Stimulated activated CD8-positive, alpha-beta memory T cell treated with anti-CD3 and anti-CD28 coated beads, Interleukin-12 subunit alpha, Interleukin-12 subunit beta, amount 100 ng/mL, for 24 hours (primary cell): Measurements from ENCODE around the gene MPG.
A peak's percentile ranks its signal among the peaks of the same experiment; 100 is the strongest.
"Not testable (repeated sequence)": the region's sequence is repeated elsewhere in the genome, so short reads cannot be mapped to it uniquely, and the experiment has no call there.

ENCODE experiments used
- DNase-seq: peaks from one replicate; pipeline ENCODE4 v3.0.0-alpha.2; 2020; ENCODE audit errors: extremely low read depth

The MPG gene

GRCh38 chr16:112153-112840 lies 34.3 kb downstream of the MPG start:
- no peak for DNase-seq

- no peak for DNase-seq
Measured at GRCh38 chr16:114327-114726, 36.3 kb downstream of the MPG start.

DNA sequence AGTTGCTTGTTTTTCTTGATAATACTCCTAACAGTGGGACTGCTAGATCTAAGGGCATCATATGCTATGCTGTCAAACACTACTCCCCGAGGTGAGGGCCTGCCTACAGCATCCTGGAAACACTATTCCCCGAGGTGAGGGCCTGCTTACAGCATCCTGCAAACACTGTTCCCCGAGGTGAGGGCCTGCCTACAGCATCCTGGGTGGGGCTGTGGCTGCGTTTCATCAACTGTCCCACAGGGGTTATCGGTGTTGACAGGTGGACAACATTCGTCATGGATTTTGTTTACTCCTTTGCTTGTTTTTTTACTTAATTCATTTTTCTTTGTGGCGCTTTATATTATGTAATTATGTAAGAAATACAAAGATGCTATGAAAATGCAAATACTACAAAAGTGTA lies 38.0 kb downstream of the MPG start:
- DNase-seq: no peak

GRCh38 chr16:117379-118365 lies 39.6 kb downstream of the MPG start:
- peak; percentile 40 for DNase-seq

- DNase-seq: no peak
Measured at GRCh38 chr16:118857-119256, 40.8 kb downstream of the MPG start.

DNA sequence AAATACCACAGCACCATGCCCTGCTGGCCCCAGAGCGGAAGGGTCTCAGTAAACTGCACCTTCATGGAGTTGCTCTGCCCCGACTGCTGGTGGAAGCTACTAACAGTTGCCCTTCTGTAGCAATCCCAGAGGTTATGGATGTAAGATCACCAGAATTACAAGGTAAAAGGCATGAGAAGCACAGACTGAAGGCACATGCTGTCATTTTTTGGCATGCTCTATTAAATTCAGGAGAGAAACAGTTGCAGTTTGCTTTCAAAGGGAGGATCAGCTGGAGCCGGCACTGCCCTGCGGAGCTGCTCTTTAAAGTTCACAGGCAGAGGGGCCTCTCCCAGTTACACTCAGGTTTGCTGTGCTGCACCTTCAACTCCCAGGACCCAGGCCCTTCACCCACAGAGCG lies 41.3 kb downstream of the MPG start:
- no peak for DNase-seq

DNA sequence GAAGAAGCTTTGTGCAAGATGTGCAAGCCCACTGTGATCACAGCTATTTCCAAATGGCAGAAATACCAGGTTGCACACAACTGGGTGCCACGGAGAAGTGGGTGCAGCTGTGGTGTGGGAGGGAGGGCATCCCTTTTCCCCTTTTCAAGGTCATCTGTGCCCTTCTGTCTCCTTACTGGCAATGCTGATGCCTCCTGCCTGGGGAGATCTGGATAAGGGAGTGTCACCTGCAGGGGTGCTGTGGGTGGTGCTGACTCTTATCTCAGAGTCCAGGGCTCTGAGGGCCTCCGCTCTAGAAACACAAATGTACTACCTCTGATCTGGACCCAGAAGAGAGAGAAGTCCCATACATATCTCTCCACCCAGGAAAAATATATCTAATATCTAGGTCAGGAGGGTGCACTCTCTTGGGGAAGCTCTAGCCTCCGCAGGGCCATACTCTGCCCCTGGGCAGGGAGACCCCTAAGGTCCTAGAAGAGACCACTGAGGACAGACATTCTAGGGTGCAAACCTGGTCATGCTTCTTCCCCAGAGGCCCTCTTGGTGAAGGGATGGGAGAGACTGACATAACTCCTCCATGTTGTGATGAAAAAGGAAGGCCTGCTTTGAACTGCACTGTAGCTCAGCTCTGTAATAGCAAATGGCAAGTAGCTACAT lies 41.9 kb downstream of the MPG start:
- DNase-seq: no peak

DNA sequence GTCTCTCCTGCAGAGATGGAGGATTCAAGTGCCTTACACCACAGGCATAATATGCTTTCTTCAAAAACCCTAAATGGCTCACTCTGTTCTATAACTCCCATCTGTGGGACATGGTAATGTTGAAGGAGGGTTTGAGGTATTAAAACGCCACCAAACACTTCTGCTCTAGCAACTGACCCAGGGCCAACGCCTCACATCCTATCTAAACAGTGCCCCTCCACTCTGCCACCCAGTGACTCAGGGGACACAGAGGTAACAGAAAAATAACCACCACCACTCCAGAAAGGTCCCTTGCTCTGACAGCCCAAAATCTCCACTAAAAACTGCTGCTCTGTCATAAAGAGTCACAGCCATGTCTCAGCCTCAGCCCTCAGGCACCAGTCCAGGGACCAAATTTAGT lies 42.7 kb downstream of the MPG start:
- no peak for DNase-seq

DNA sequence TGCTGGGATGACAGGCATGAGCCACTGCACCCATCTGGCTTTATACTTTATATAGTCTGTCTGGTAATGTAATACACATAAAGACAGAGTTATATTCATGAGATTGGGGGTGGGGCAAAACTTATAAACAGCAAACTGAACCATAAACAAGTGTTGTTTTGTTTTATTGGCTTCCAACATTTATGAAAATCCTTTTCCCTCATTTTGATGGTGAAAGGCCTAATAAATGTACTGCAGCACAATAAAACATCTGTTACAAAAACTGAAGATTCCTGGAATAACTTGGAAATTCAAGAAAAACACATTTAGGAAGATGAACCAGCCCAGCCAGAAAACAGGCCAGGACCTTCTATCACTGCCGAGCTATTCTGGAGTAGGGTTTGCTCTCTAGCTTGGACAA lies 44.3 kb downstream of the MPG start:
- DNase-seq: no peak

DNA sequence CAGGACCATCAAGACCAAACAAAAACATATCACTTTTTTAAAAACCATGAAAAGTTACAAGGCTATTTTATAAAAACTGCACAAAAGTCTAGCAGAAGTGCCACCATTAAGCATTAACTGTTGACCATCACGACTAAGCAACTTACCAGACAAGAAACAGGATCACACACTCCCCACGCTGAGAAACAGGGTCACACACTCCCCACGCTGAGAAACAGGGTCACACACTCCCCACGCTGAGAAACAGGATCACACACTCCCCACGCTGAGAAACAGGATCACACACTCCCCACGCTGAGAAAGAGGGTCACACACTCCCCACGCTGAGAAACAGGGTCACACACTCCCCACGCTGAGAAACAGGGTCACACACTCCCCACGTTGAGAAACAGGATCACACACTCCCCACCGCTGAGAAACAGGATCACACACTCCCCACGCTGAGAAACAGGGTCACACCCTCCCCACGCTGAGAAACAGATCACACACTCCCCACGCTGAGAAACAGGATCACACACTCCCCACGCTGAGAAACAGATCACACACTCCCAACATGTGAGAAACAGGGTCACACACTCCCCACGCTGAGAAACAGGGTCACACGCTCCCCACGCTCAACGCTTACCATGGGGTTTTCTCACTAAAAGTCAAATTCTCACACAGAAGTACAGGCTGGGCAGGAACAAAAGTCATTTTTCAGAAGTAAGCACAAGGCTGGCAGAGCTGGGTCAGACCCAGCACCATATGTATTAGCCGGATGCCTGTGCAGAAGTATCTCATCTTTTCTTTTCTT lies 45.7 kb downstream of the MPG start:
- not testable (repeated sequence) for DNase-seq

DNA sequence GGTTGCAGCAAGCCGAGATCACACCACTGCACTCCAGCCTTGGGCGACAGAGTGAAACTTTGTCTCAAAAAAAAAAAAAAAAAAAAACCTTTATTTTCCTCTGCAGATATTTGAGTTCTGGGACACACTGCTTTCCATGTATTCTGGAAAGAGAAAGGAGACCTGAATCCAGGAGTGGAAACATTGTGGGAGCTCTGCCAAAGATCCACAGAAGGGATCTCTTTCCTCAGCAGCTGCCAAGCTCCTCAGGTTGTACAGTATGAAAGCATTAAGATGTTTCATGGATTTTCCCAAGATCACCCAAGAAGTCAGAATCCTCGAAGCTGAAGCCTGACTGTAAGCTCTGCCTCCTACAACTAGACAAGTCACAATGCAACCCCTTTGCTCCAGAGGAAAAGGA lies 47.0 kb downstream of the MPG start:
- no peak for DNase-seq

DNA sequence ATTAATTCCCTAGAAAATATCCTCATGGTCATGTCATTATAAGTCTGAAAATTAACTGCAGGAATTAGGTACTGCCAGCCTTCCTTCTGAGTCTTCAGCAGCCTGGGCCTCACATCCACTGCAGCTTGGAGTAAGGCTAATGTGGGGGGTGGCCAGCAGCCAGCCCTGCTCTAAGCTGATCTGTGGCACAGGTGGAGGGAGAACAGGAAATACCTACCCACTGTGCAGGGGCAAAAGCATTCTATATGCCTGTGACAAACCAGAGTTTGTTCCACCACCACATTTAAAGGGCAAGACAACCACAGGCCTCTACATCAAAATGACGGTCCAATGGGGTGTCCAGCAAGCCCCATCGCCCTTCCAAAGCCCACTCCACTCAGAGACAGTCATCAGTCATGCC lies 51.0 kb downstream of the MPG start:
- no peak for DNase-seq

GRCh38 chr16:130533-131173 lies 52.6 kb downstream of the MPG start:
- DNase-seq: no peak

DNA sequence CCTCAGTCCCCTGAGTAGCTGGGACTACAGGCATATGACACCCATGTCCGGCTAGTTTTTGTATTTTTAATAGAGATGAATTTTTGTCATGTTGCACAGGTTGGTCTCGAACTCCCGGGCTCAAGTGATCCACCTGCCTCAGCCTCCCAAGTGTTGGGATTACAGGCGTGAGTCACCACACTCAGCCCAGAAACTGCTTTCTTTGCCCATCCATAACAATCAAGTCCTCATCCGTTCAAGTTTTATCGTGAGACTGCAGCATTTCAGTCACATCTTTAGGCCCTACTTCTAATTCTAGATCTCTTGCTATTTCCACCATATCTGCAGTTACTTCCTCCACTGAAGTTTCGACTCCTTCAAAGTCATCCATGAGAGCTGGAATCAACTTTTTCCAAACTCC lies 54.1 kb downstream of the MPG start:
- no peak for DNase-seq

GRCh38 chr16:133716-134115 lies 55.7 kb downstream of the MPG start:
- no peak for DNase-seq
